Measurements from ENCODE around the gene AKR1B15. TPM values are rescaled to one million over a fixed set of nuclear protein-coding genes. Genes with fewer than 3 reads are reported as not detected.

Gene AKR1B15
- total and polyA plus RNA-seq, 12 donors, result 0.03 to 0.55 (median 0.24) TPM; not detected in 6

DNA sequence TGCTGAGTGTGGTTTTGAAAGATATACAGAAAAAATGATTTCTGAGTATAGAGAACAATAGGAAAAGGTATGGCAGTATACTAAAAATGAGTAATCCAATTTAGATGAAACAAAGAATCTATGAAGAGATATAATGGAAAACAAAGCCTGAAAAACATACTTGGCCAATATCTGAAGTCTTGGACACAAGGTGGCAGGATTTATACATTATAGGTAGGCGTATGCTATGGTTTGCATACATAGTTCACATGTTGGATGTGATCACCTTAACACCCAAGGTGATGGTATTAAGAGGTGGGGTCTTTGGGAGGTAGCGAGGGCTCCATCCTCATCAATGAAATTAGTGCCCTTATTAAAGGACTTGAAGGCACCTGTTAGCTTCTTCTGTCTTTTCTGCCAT is 63.3 kb downstream of the AKR1B15 start:
- no peaks in the 10 kb centered on the region for H3K36me3 ChIP-seq (replicated peaks in 1 of 2)
- no peak for TF ChIP-seq CTCF (IDR thresholded peaks at IDR 0.05)
- no peak for TF ChIP-seq POLR2A (IDR thresholded peaks at IDR 0.05)
- no peak overlapping the region for H3K4me3 ChIP-seq
- intact Hi-C loops (cut with DNase I), result no loop called here
- DNase-seq, result no peak
- no peaks in the 10 kb centered on the region for H3K9me3 ChIP-seq (replicated peaks in 1 of 3)
- H3K27ac ChIP-seq, result no peak overlapping the region
- H3K4me1 ChIP-seq (replicated peaks in 1 of 2), result no peaks in the 10 kb centered on the region
- 69 to 89% (median 86%) methylated on average over 2 of the region's 2 CpGs for whole genome bisulfite sequencing, 4 donors
- peaks cover 8% of the 10 kb centered on the region for H3K27me3 ChIP-seq

DNA sequence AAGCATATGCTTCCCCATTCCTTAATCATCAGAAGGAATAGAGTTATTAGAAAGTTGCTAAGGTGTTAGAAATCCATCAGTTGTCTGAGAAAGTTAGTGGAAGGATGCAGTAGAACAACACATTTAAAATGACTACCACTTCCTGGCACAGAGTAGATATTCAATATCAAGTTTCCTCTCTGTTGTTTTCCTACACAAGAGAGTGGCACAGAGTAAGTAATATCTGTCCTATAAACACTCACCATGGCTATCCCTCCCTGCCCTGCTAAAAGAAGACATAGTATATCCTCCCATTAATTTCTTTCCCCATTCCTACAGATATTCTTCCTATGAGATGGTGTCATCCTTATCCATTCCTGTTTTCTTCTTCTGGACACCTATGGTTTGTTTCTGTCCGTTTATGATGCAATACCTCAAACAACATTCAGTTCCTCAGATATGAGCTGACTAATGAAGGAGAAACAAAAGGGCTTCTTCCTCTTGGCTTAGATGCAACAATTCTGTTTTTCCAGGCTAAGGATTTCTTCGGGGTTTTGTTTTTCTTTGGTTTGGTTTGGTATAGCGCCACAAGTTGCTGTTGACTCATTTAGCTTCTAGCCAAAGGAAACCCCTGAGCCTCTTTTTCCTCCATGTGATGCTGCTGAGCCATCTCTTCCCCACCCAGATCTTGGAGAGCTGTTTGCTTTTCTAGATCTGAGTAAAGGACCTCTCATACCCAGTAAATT is 64.9 kb downstream of the AKR1B15 start:
- intact Hi-C loops (cut with DNase I), result no loop called here
- peak overlapping the region in 2 of 5 donors; percentile 34 to 49 for H3K27ac ChIP-seq
- H3K4me1 ChIP-seq (replicated peaks in 1 of 2), result no peaks in the 10 kb centered on the region
- TF ChIP-seq CTCF (IDR thresholded peaks at IDR 0.05), result no peak
- H3K27me3 ChIP-seq, result peaks cover 8% of the 10 kb centered on the region
- 23 to 40% (median 33%) methylated on average over 3 of the region's 3 CpGs for WGBS, 4 donors
- DNase-seq, result peak in 2 of 7 donors; percentile 12 to 33
- H3K4me3 ChIP-seq, result no peak overlapping the region
- H3K9me3 ChIP-seq (replicated peaks in 1 of 3), result no peaks in the 10 kb centered on the region
- H3K36me3 ChIP-seq (replicated peaks in 1 of 2), result no peaks in the 10 kb centered on the region

DNA sequence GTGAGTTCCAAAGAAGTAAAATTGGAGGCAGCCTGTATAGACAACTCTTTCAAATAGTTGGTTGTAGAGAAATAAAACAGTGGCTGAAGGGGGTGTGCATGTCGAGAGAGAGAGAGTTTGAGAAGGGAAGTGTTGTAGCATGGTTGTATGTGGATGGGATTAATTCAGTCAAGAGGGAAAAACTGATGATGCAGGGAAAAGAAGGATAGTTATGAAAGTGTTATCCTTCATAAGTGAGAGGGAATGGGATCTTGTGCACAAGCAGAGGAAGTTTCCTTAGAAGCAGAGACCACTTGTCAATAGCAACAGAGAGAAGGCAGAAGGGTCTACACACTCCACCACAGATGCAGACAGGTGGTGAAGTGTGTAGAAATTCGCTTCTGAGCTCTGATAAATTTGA is 67.7 kb downstream of the AKR1B15 start:
- DNase-seq, result no peak
- 58 to 71% (median 66%) methylated on average over 2 of the region's 2 CpGs for WGBS, 4 donors
- intact Hi-C loops (cut with DNase I), result no loop called here

More for the DNA sequence above, 67.7 kb downstream of the AKR1B15 start:
- Histone ChIP-seq H3K9me3 (replicated peaks in 1 of 3) (no peaks in the 10 kb centered on the region), H3K27me3 (peaks cover 6% of the 10 kb centered on the region), H3K4me3 (no peak overlapping the region), H3K36me3 (replicated peaks in 1 of 2) (no peaks in the 10 kb centered on the region), H3K4me1 (replicated peaks in 1 of 2) (no peaks in the 10 kb centered on the region), H3K27ac (no peak overlapping the region)
- no peak for TF ChIP-seq CTCF (IDR thresholded peaks at IDR 0.05)
- TF ChIP-seq POLR2A (IDR thresholded peaks at IDR 0.05), result no peak

Measured in adrenal gland (tissue), 12 donors.